ENCODE data around the gene KLLN. TPM values are rescaled to one million over a fixed set of nuclear protein-coding genes. Genes with fewer than 3 reads are reported as not detected.

The KLLN gene
- total and polyA plus RNA-seq, 2 of the 13 experiments (the other 11 are each of a cell fraction or from before 2014, with no cell fraction given) = 0.08 to 0.44 TPM

DNA sequence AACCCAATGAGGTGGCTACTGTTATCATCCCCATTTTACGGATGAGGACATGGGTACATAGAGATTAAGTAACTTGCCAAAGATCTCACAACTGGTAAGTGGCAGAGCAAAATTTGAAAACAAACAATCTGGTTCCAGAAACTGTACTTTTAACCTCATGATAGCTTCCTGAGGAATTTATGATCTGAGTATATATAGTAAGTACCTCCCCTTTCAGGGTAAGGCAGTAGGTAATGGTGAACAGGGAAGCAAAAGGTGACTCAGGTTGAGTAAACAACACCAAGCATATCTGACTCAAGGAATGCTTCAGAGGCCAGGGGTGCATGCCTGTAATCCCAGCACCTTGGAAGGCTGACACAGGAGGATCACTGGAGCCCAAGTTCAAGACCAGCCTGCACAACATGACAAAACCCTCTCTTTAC lies 21.1 kb downstream of the KLLN start (continued):
- TF ChIP-seq ARNT (IDR thresholded peaks at IDR 0.05) = no peak
- TF ChIP-seq ZNF772 (CRISPR knock-in tag; IDR thresholded peaks at IDR 0.05) = no peak
- peak; percentile 61 for TF ChIP-seq ZNF629 (CRISPR knock-in tag; conservative IDR thresholded peaks at IDR 0.05)
- peak in 1 of 2 experiments; percentile 37; a peak in 1 of 4 replicates for TF ChIP-seq EP300 (IDR thresholded peaks at IDR 0.05; ENCODE audit: low read depth in 2 of 2, low read length in 2 of 2)
- no peak for TF ChIP-seq EP300 (CRISPR knock-in tag; IDR thresholded peaks at IDR 0.05; ENCODE audit: borderline replicate concordance)
- TF ChIP-seq GATAD2A (CRISPR knock-in tag; IDR thresholded peaks at IDR 0.05) = peak; percentile 29; the same call in 1 of the 2 replicates
- TF ChIP-seq CENPX (CRISPR knock-in tag; IDR thresholded peaks at IDR 0.05) = no peak
- no peak for TF ChIP-seq SNRNP70 (IDR thresholded peaks at IDR 0.05; ENCODE audit: low read depth, low read length)

DNA sequence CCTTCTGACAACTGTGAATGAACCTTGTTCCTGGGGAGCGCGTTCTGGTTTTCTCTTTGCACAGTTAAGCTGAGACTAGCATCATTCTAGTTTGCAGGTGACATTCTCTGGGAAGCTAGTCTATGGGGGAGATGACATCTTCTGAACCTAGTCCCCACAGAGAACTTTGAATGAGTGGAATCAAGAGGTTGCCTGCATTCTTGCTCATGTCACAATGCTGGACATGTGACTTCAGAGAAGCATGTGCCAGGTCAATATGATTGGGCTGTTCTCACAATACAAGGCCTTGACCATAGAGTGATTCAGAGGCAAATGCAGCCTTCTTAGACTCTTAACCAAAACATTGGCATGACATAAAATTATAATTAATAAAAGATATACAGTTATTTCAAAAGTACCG lies 22.1 kb downstream of the KLLN start:
- Histone ChIP-seq H2AFZ (ENCODE audit: low read length) (no peak overlapping the region), H3K9me3 (ENCODE audit: low read length) (no peaks in the 10 kb centered on the region), H3K4me1 (ENCODE audit: insufficient read depth, low read length) (peaks cover 21% of the 10 kb centered on the region), H4K20me1 (ENCODE audit: insufficient read depth, low read length) (no peaks in the 10 kb centered on the region), H3K27me3 (ENCODE audit: control insufficient read depth in 1 of 2, insufficient read depth in 2 of 2, low read length in 2 of 2) (peaks cover 0 to 1% of the 10 kb centered on the region in 2 experiments; a peak in 1 of 5 replicates), H3K4me2 (ENCODE audit: low read depth, low read length) (no peak overlapping the region), H3K9ac (ENCODE audit: insufficient read depth, low read depth, low read length) (no peak overlapping the region), H3K27ac (ENCODE audit: extremely low read length, insufficient read depth, low read length) (no peak overlapping the region), H3K79me2 (ENCODE audit: insufficient read depth, low read length) (no peaks in the 10 kb centered on the region), H3K36me3 (replicated peaks in 1 of 2; ENCODE audit: control insufficient read depth in 1 of 2, insufficient read depth in 2 of 2, low read length in 2 of 2) (no peaks in the 10 kb centered on the region), H3K4me3 (replicated peaks in 1 of 3; ENCODE audit: insufficient read depth in 1 of 3, low read depth in 2 of 3, low read length in 3 of 3) (no peak overlapping the region)
- POLR2A ChIA-PET = interaction anchor here (2.2 kb wide), 1 partner anchor 21 kb away, joined by 11 read pairs; no protein-coding TSS in a partner anchor
- DNase-seq (ENCODE audit: low spot score) = peak; percentile 48
- peak; percentile 54 for ATAC-seq
- peak; percentile 37; the same call in 1 of the 2 replicates for TF ChIP-seq FOSL2 (CRISPR knock-in tag; IDR thresholded peaks at IDR 0.05)
- TF ChIP-seq, protein P1, sequence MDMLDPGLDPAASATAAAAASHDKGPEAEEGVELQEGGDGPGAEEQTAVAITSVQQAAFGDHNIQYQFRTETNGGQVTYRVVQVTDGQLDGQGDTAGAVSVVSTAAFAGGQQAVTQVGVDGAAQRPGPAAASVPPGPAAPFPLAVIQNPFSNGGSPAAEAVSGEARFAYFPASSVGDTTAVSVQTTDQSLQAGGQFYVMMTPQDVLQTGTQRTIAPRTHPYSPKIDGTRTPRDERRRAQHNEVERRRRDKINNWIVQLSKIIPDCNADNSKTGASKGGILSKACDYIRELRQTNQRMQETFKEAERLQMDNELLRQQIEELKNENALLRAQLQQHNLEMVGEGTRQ (IDR thresholded peaks at IDR 0.05; ENCODE audit: low read depth, low read length) = peak; percentile 50; the same call in 1 of the 2 replicates
- TF ChIP-seq, protein P1 (CRISPR knock-in tag; IDR thresholded peaks at IDR 0.05; ENCODE audit: borderline replicate concordance) = no peak; the same call in 1 of the 2 replicates
- 0 out of 2 replicates have a peak, but pooled peaks have one; percentile 55 for TF ChIP-seq ZNF644 (CRISPR knock-in tag; IDR thresholded peaks at IDR 0.05; ENCODE audit: low read depth)
- TF ChIP-seq ZNF841 (CRISPR knock-in tag; IDR thresholded peaks at IDR 0.05; ENCODE audit: borderline replicate concordance) = no peak
- no peak for TF ChIP-seq SOX13 (IDR thresholded peaks at IDR 0.05)
- peak in 1 of 2 experiments; percentile 54; a peak in 1 of 4 replicates for TF ChIP-seq SOX13 (CRISPR knock-in tag; conservative IDR thresholded peaks at IDR 0.05 in 1 of 2, IDR thresholded peaks at IDR 0.05 in 1 of 2)
- TF ChIP-seq CEBPB (IDR thresholded peaks at IDR 0.05; ENCODE audit: borderline replicate concordance, low read depth, low read length) = peak; percentile 17; the same call in 1 of the 2 replicates
- no peak for TF ChIP-seq ZNF546 (CRISPR knock-in tag; conservative IDR thresholded peaks at IDR 0.05)
- no TSS peak for BruUV-seq (replicated peaks)
- under 1% methylated on average over 3 of the region's 3 CpGs for WGBS (ENCODE audit: low lambda C conversion rate)
- CTCF ChIA-PET (ENCODE audit: low intra/inter-chr PET ratio, low total read pairs) = no interaction called here
- in situ Hi-C loops (cut with HindIII; ENCODE audit: extremely low pct_ligation_motif_present, low pct_unique_long_range_greater_than_20kb) = no loop called here
- no peak for FAIRE-seq
- intact Hi-C loops (cut with micrococcal nuclease; ENCODE audit: unreplicated experiment) = no loop called here

Measured in HepG2 (cell line).